ENCODE measurements around the gene UBA1.

- TF ChIP-seq CTCF (IDR thresholded peaks at IDR 0.05) (no peak), POLR2A (IDR thresholded peaks at IDR 0.05) (no peak)
Observed at GRCh38 chrX:47224266-47224895, 30.8 kb downstream of the UBA1 start.

Measured in adrenal gland (tissue), 5 donors.